ENCODE results near the gene MROH8. TPM values are rescaled to one million over a fixed set of nuclear protein-coding genes. Genes with fewer than 3 reads are reported as not detected.

The MROH8 gene
- total RNA-seq, 1 experiment from 2014 or later, result 1.1 TPM

- TSS peak; percentile 46 for BruUV-seq (replicated peaks)
- Mint-ChIP-seq H3K36me3 (ENCODE audit: insufficient read depth, unreplicated experiment) (peaks cover 13% of the 10 kb centered on the region), H3K4me1 (ENCODE audit: insufficient read depth, unreplicated experiment) (peaks cover 16% of the 10 kb centered on the region), H3K27ac (ENCODE audit: low read depth, unreplicated experiment) (peak within 1 kb of the TSS; percentile 87), H3K27me3 (ENCODE audit: insufficient read depth, unreplicated experiment) (no peaks in the 10 kb centered on the region), H3K9me3 (ENCODE audit: unreplicated experiment) (no peaks in the 10 kb centered on the region), H3K4me3 (ENCODE audit: unreplicated experiment) (peak within 1 kb of the TSS; percentile 89)
- POLR2A ChIA-PET, result interaction anchor here (0.8 to 2.4 kb wide), 10 partner anchors 9 to 194 kb away, joined by 3 to 33 read pairs (median 5); partner anchors contain the start of genes MROH8 and RPN2
- CTCF ChIA-PET, result interaction anchor here (0.6 to 2.6 kb wide), 9 partner anchors 13 to 213 kb away, joined by 3 to 13 read pairs (median 4); partner anchors contain the start of genes MROH8 and RPN2
- TF ChIP-seq CTCF (IDR thresholded peaks at IDR 0.05; ENCODE audit: unreplicated experiment), result no peak
- DNase-seq (ENCODE audit: unreplicated experiment), result peak; percentile 83
- intact Hi-C loops (cut with micrococcal nuclease), result no loop called here
Observed at GRCh38 chr20:37095599-37096414, 83.5 kb downstream of the MROH8 start, which contains the start of gene RBL1. Gene RBL1, minus strand, starts transcription at chr20:37095997. Its CDS starts 69 bp downstream, at chr20:37095928.

GRCh38 chr20:37095108-37095598, 84.2 kb downstream of the MROH8 start:
- POLR2A ChIA-PET, result interaction anchor here (0.8 to 2.4 kb wide), 9 partner anchors 8 to 195 kb away, joined by 3 to 33 read pairs (median 5); partner anchors contain the start of genes MROH8 and RPN2
- TF ChIP-seq CTCF (IDR thresholded peaks at IDR 0.05; ENCODE audit: unreplicated experiment), result no peak
- intact Hi-C loops (cut with micrococcal nuclease), result no loop called here
- H3K27ac Mint-ChIP-seq (ENCODE audit: low read depth, unreplicated experiment), result peak overlapping the region; percentile 75
- CTCF ChIA-PET, result interaction anchor here (0.5 to 2.6 kb wide), 6 partner anchors 14 to 814 kb away, joined by 3 to 13 read pairs (median 5); partner anchors contain the start of genes MROH8 and RPN2
- H3K9me3 Mint-ChIP-seq (ENCODE audit: unreplicated experiment), result no peaks in the 10 kb centered on the region
- peak; percentile 22 for DNase-seq (ENCODE audit: unreplicated experiment)
- peaks cover 13% of the 10 kb centered on the region for H3K36me3 Mint-ChIP-seq (ENCODE audit: insufficient read depth, unreplicated experiment)
- H3K4me1 Mint-ChIP-seq (ENCODE audit: insufficient read depth, unreplicated experiment), result peaks cover 19% of the 10 kb centered on the region
- peak overlapping the region; percentile 89 for H3K4me3 Mint-ChIP-seq (ENCODE audit: unreplicated experiment)
- H3K27me3 Mint-ChIP-seq (ENCODE audit: insufficient read depth, unreplicated experiment), result no peaks in the 10 kb centered on the region
- BruUV-seq (replicated peaks), result no TSS peak

- H3K4me3 Mint-ChIP-seq (ENCODE audit: unreplicated experiment), result no peak overlapping the region
- no peak for TF ChIP-seq CTCF (IDR thresholded peaks at IDR 0.05; ENCODE audit: unreplicated experiment)
- no peak overlapping the region for H3K27ac Mint-ChIP-seq (ENCODE audit: low read depth, unreplicated experiment)
- BruUV-seq (replicated peaks), result no TSS peak
- intact Hi-C loops (cut with micrococcal nuclease), result loop anchor here (1.0 kb wide), 1 partner anchor 25 kb away; no protein-coding TSS in a partner anchor
- H3K36me3 Mint-ChIP-seq (ENCODE audit: insufficient read depth, unreplicated experiment), result peaks cover 28% of the 10 kb centered on the region
- H3K4me1 Mint-ChIP-seq (ENCODE audit: insufficient read depth, unreplicated experiment), result peaks cover 16% of the 10 kb centered on the region
- ChIA-PET POLR2A (no interaction called here), CTCF (interaction anchor here (0.7 kb wide), 1 partner anchor 61 kb away, joined by 4 read pairs; no protein-coding TSS in a partner anchor)
- DNase-seq (ENCODE audit: unreplicated experiment), result peak; percentile 31
- H3K27me3 Mint-ChIP-seq (ENCODE audit: insufficient read depth, unreplicated experiment), result no peaks in the 10 kb centered on the region
- H3K9me3 Mint-ChIP-seq (ENCODE audit: unreplicated experiment), result no peaks in the 10 kb centered on the region
Observed at GRCh38 chr20:37090407-37090806, 88.9 kb downstream of the MROH8 start.

GRCh38 chr20:37081717-37082289, 97.5 kb downstream of the MROH8 start:
- ChIA-PET CTCF (interaction anchor here (0.7 to 1.4 kb wide), 2 partner anchors 14 to 460 kb away, joined by 3 to 7 read pairs; partner anchors contain the start of gene RBL1), POLR2A (interaction anchor here (0.5 to 1.2 kb wide), 2 partner anchors 36 to 97 kb away, joined by 3 to 4 read pairs; partner anchors contain the start of gene RPN2)
- Mint-ChIP-seq H3K27ac (ENCODE audit: low read depth, unreplicated experiment) (no peak overlapping the region), H3K36me3 (ENCODE audit: insufficient read depth, unreplicated experiment) (peaks cover 24% of the 10 kb centered on the region), H3K9me3 (ENCODE audit: unreplicated experiment) (no peaks in the 10 kb centered on the region), H3K4me3 (ENCODE audit: unreplicated experiment) (no peak overlapping the region), H3K27me3 (ENCODE audit: insufficient read depth, unreplicated experiment) (no peaks in the 10 kb centered on the region), H3K4me1 (ENCODE audit: insufficient read depth, unreplicated experiment) (no peaks in the 10 kb centered on the region)
- no peak for DNase-seq (ENCODE audit: unreplicated experiment)
- intact Hi-C loops (cut with micrococcal nuclease), result no loop called here
- BruUV-seq (replicated peaks), result no TSS peak
- peak; percentile 13 for TF ChIP-seq CTCF (IDR thresholded peaks at IDR 0.05; ENCODE audit: unreplicated experiment)

All from MCF 10A (cell line).